Left ventricle myocardium inferior (tissue), 1 donor: ENCODE results near the gene MRPS14. TPM values are rescaled to one million over a fixed set of nuclear protein-coding genes. Genes with fewer than 3 reads are reported as not detected.

Experiments used
- DNase-seq: peaks from one replicate; pipeline ENCODE4 v3.0.0-alpha.2; 2020
- H3K27ac ChIP-seq: fragments of 200-600 bp; replicated peaks from 2 replicates; pipeline ENCODE4 v1.8.0; 2021
- H3K27me3 ChIP-seq: fragments of 200-600 bp; 2 replicates; pipeline ENCODE4 v1.8.0; 2021; ENCODE audit warnings: low read depth
- H3K36me3 ChIP-seq: fragments of 200-600 bp; 2 replicates; pipeline ENCODE4 v1.8.0; 2021
- H3K4me1 ChIP-seq: fragments of 200-600 bp; 2 replicates; pipeline ENCODE4 v1.8.0; 2021
- H3K4me3 ChIP-seq: fragments of 200-600 bp; 2 replicates; pipeline ENCODE4 v1.8.0; 2021; ENCODE audit warnings: mild to moderate bottlenecking, moderate library complexity
- H3K9me3 ChIP-seq: fragments of 200-600 bp; replicated peaks from 2 replicates; pipeline ENCODE4 v1.8.0; 2021
- CTCF ChIP-seq: fragments of 200-600 bp; IDR thresholded peaks from 2 replicates; pipeline ENCODE4 v1.8.0; 2021; ENCODE audit warnings: antibody characterized with exemption, mild to moderate bottlenecking, borderline replicate concordance
- intact Hi-C: fragments of 100-400 bp; cut with micrococcal nuclease; formaldehyde crosslinking; loops from one replicate; pipeline ENCODE4 v1.11.0; 2022
- total RNA-seq: library from RNA; stranded (reverse); fragmentation: NEBNext Ultra II Directional; extraction: Animal tissue kit (Norgen Biotek cat#: 25700); gene quantifications from one replicate; pipeline ENCODE4 v1.2.1, GENCODE V29; 2021
- donor health status: DM: no; HTN: yes; CAD: no; lungs with severe emphysema.

MRPS14 gene
- total RNA-seq, 1 donor from 2014 or later, result 25.4 TPM

- no peak overlapping the region for H3K27ac ChIP-seq
- intact Hi-C loops, result no loop called here
- no peak for DNase-seq
- H3K4me3 ChIP-seq, result no peak overlapping the region
- no peaks in the 10 kb centered on the region for H3K27me3 ChIP-seq
- TF ChIP-seq CTCF, result no peak
- H3K4me1 ChIP-seq, result peaks cover 24% of the 10 kb centered on the region
- no peaks in the 10 kb centered on the region for H3K36me3 ChIP-seq
- no peaks in the 10 kb centered on the region for H3K9me3 ChIP-seq
Observed at GRCh38 chr1:174995121-174995520, 28.1 kb downstream of the MRPS14 start.

GRCh38 chr1:174991473-174991872 lies 31.8 kb downstream of the MRPS14 start:
- no peak overlapping the region for H3K4me3 ChIP-seq
- H3K27me3 ChIP-seq, result no peaks in the 10 kb centered on the region
- TF ChIP-seq CTCF, result no peak
- DNase-seq, result no peak
- H3K9me3 ChIP-seq, result no peaks in the 10 kb centered on the region
- intact Hi-C loops, result no loop called here
- peaks cover 18% of the 10 kb centered on the region for H3K4me1 ChIP-seq
- no peaks in the 10 kb centered on the region for H3K36me3 ChIP-seq
- no peak overlapping the region for H3K27ac ChIP-seq

- Histone ChIP-seq H3K36me3 (no peaks in the 10 kb centered on the region), H3K9me3 (no peaks in the 10 kb centered on the region), H3K4me3 (peak overlapping the region; percentile 62), H3K27ac (peak overlapping the region; percentile 80), H3K4me1 (peaks cover 17% of the 10 kb centered on the region), H3K27me3 (no peaks in the 10 kb centered on the region)
- no peak for DNase-seq
- intact Hi-C loops, result no loop called here
- no peak for TF ChIP-seq CTCF
Observed at GRCh38 chr1:174990382-174990999, 32.7 kb downstream of the MRPS14 start.

- Histone ChIP-seq H3K4me3 (peak overlapping the region; percentile 62), H3K9me3 (no peaks in the 10 kb centered on the region), H3K27me3 (no peaks in the 10 kb centered on the region), H3K27ac (peak overlapping the region; percentile 80), H3K36me3 (no peaks in the 10 kb centered on the region), H3K4me1 (peaks cover 17% of the 10 kb centered on the region)
- intact Hi-C loops, result no loop called here
- DNase-seq, result no peak
- no peak for TF ChIP-seq CTCF
Observed at GRCh38 chr1:174989536-174990220, 33.5 kb downstream of the MRPS14 start.

GRCh38 chr1:174988986-174989385 lies 34.2 kb downstream of the MRPS14 start:
- peak overlapping the region; percentile 80 for H3K27ac ChIP-seq
- DNase-seq, result no peak
- TF ChIP-seq CTCF, result no peak
- no peak overlapping the region for H3K4me3 ChIP-seq
- no peaks in the 10 kb centered on the region for H3K9me3 ChIP-seq
- intact Hi-C loops, result no loop called here
- no peaks in the 10 kb centered on the region for H3K27me3 ChIP-seq
- H3K4me1 ChIP-seq, result peaks cover 17% of the 10 kb centered on the region
- no peaks in the 10 kb centered on the region for H3K36me3 ChIP-seq
